WI38 (cell line): Measurements from ENCODE around the gene CEP57L1.
A peak's percentile ranks its signal among the peaks of the same experiment; 100 is the strongest.
"Not testable (repeated sequence)": the region's sequence is repeated elsewhere in the genome, so short reads cannot be mapped to it uniquely, and the experiment has no call there.

ENCODE experiments used
- H3K4me3 ChIP-seq: 2 replicates; pipeline ENCODE4 v1.5.1; 2011; ENCODE audit warnings: low read depth, mild to moderate bottlenecking, control low read depth, low read length
- TF ChIP-seq, protein P1 (sequence below): IDR thresholded peaks from 2 replicates; pipeline ENCODE4 v1.5.1; 2012; ENCODE audit warnings: low read depth, mild to moderate bottlenecking, control low read depth, low read length

CEP57L1 gene

GRCh38 chr6:109082188-109082577, 13.1 kb upstream of the CEP57L1 start:
- H3K4me3 ChIP-seq, result no peak overlapping the region
- TF ChIP-seq, protein P1, sequence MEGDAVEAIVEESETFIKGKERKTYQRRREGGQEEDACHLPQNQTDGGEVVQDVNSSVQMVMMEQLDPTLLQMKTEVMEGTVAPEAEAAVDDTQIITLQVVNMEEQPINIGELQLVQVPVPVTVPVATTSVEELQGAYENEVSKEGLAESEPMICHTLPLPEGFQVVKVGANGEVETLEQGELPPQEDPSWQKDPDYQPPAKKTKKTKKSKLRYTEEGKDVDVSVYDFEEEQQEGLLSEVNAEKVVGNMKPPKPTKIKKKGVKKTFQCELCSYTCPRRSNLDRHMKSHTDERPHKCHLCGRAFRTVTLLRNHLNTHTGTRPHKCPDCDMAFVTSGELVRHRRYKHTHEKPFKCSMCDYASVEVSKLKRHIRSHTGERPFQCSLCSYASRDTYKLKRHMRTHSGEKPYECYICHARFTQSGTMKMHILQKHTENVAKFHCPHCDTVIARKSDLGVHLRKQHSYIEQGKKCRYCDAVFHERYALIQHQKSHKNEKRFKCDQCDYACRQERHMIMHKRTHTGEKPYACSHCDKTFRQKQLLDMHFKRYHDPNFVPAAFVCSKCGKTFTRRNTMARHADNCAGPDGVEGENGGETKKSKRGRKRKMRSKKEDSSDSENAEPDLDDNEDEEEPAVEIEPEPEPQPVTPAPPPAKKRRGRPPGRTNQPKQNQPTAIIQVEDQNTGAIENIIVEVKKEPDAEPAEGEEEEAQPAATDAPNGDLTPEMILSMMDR, result no peak

GRCh38 chr6:109083657-109084056, 11.7 kb upstream of the CEP57L1 start:
- TF ChIP-seq, protein P1, result no peak
- H3K4me3 ChIP-seq, result no peak overlapping the region

GRCh38 chr6:109084146-109084545, 11.2 kb upstream of the CEP57L1 start:
- not testable (repeated sequence) for H3K4me3 ChIP-seq

DNA sequence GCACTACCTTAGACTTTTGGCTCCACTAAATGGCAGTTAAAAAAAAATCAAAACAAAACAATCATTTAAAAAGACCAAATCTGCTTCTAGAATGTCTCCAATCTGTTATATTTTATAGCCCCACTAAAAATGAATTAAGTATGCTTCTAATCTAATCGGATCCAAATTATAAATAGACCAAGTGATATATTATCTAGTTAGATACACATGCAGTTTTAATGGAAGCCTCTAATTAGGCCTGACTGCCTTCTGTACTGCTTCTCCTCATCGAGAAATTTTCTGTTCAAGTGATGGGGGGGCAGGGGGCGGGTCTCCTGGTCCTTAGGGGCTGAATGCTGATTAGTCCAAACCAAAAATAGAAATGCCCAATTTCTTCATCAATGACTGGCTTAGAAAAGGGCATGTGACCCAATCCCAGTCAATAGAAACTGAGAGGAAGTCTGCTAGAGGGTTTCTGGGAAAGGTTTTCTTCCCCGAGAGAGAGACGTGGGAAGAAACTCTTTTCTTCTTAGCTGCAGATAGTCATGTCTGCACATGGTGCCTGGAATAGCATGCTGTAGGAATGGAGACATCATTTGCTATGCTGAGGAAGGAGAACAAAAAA, 7.5 kb upstream of the CEP57L1 start:
- H3K4me3 ChIP-seq, result no peak overlapping the region

GRCh38 chr6:109088995-109089394, 6.3 kb upstream of the CEP57L1 start:
- TF ChIP-seq, protein P1, result no peak
- no peak overlapping the region for H3K4me3 ChIP-seq

More for the DNA sequence above, 7.5 kb upstream of the CEP57L1 start:
- TF ChIP-seq, protein P1, result no peak

DNA sequence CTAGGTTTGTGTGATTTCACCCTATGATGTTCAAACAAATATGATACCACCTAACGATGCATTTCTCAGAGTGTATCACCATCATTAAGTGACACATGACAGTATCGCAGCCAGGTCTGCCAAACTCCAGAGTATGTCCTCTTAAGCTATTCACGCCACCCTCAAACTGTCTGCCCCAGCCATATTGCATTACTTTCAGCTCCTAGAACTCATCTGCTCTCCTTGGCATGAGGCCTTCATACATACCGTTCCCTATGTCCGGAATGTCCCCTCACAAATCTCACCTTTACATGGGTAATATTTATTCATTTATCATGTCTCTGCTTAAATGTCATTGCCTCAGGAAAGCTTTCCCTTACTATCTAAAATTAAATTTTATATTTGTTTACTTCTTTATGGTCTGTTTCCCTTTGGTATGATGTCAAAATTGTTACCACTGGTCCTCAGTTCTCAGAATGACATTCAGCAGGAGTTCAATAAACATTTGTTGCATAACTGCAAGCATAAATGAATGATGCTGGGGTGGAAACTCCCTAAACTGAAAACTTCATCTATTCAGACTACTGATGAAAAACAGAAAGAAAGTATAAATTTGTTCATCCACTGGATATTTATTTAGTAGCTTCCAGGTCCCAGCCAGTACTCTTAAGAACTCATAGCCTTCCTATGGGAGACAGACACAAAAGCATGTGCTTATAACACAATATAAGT, 3.8 kb upstream of the CEP57L1 start:
- no peak overlapping the region for H3K4me3 ChIP-seq
- TF ChIP-seq, protein P1, result no peak

- TF ChIP-seq, protein P1, result no peak
- peak overlapping the region; percentile 82 for H3K4me3 ChIP-seq
These were observed 3.2 kb upstream of the CEP57L1 start for GRCh38 chr6:109092074-109092473.
